ENCODE data around the gene TMEM132D.

- TF ChIP-seq CTCF (IDR thresholded peaks at IDR 0.05; ENCODE audit: low read depth, low read length), result no peak
- no peak for TF ChIP-seq POLR2A (IDR thresholded peaks at IDR 0.05; ENCODE audit: extremely low read depth, insufficient read length)
- TF ChIP-seq MYC (IDR thresholded peaks at IDR 0.05; ENCODE audit: low read depth, low read length), result no peak
- no peak for TF ChIP-seq MAX (IDR thresholded peaks at IDR 0.05; ENCODE audit: low read depth, low read length)
Observed at GRCh38 chr12:129102233-129102632, 801.6 kb downstream of the TMEM132D start.
